Vagina (tissue), 2 donors: ENCODE data around the gene ZNF74. TPM values are rescaled to one million over a fixed set of nuclear protein-coding genes. Genes with fewer than 3 reads are reported as not detected.

ENCODE experiments used
- DNase-seq, 2 donors: peaks; one replicate each; pipeline ENCODE4 v3.0.0-alpha.2; 2017; ENCODE audit errors: extremely low spot score in 2 of 2
- H3K27ac ChIP-seq: fragments of 200-600 bp; sonication (generic); one replicate; pipeline ENCODE4 v1.5.1; 2019
- H3K27me3 ChIP-seq: fragments of 200-600 bp; sonication (generic); one replicate; pipeline ENCODE4 v1.5.1; 2019
- H3K36me3 ChIP-seq, 2 donors: fragments of 200-600 bp; sonication (generic); one replicate each; pipeline ENCODE4 v1.5.1; 2017 to 2019
- H3K4me1 ChIP-seq: fragments of 200-600 bp; sonication (generic); one replicate; pipeline ENCODE4 v1.5.1; 2019
- H3K4me3 ChIP-seq, 2 donors: fragments of 200-600 bp; sonication (generic); 1 replicate in 1 of 2; 2 replicates in 1 of 2; pipeline ENCODE4 v1.5.1; 2016 to 2019
- H3K9me3 ChIP-seq: fragments of 200-600 bp; sonication (generic); one replicate; pipeline ENCODE4 v1.5.1; 2019
- CTCF ChIP-seq, 3 experiments: fragments of 450-650 bp in 2 of 3; fragments of 200-600 bp in 1 of 3; sonication (generic) in 1 of 3; IDR thresholded peaks; one replicate each; pipeline ENCODE4 v1.5.1; 2017 to 2019; ENCODE audit warnings: antibody characterized with exemption in 3 of 3, mild to moderate bottlenecking in 2 of 3, moderate library complexity in 2 of 3
- POLR2A ChIP-seq, 2 donors: fragments of 450-650 bp; IDR thresholded peaks; one replicate each; pipeline ENCODE4 v1.6.1; 2017; ENCODE audit warnings: antibody characterized with exemption in 2 of 2, mild to moderate bottlenecking in 2 of 2, moderate library complexity in 2 of 2
- POLR2AphosphoS5 ChIP-seq, 2 donors: sonication (generic); formaldehyde crosslinking; IDR thresholded peaks; one replicate each; pipeline ENCODE4 v1.9.0; 2017; ENCODE audit warnings: antibody characterized with exemption in 2 of 2, mild to moderate bottlenecking in 2 of 2, low read depth in 1 of 2; ENCODE audit not compliant: insufficient read depth in 1 of 2
- intact Hi-C: fragments of 100-400 bp; cut with DNase I; formaldehyde crosslinking; loops from one replicate; pipeline ENCODE4 v1.15.1; 2023
- total RNA-seq: library from RNA; depleted of rRNA; stranded (reverse); fragments of >200 nt; gene quantifications from one replicate; pipeline ENCODE4 v1.2.3, GENCODE V29; 2016

The ZNF74 gene
- total RNA-seq, 1 donor from 2014 or later = 11.0 TPM

GRCh38 chr22:20422271-20423007 is 28.5 kb downstream of the ZNF74 start:
- intact Hi-C loops = loop anchor here (5.0 to 10.0 kb wide), 2 partner anchors 35 to 72 kb away; partner anchors contain the start of gene KLHL22
- no peak overlapping the region for H3K4me3 ChIP-seq
- no peak for TF ChIP-seq POLR2AphosphoS5 (IDR thresholded peaks at IDR 0.05; ENCODE audit: insufficient read depth in 1 of 2, low read depth in 1 of 2)
- TF ChIP-seq POLR2A (IDR thresholded peaks at IDR 0.05) = no peak
- no peak for TF ChIP-seq CTCF (IDR thresholded peaks at IDR 0.05)
- no peak for DNase-seq
- H3K9me3 ChIP-seq = no peaks in the 10 kb centered on the region
- peak overlapping the region; percentile 78 for H3K27ac ChIP-seq
- H3K36me3 ChIP-seq = no peaks in the 10 kb centered on the region
- H3K4me1 ChIP-seq = peaks cover 39% of the 10 kb centered on the region
- H3K27me3 ChIP-seq = no peaks in the 10 kb centered on the region

- Histone ChIP-seq H3K4me1 (peaks cover 39% of the 10 kb centered on the region), H3K9me3 (no peaks in the 10 kb centered on the region), H3K4me3 (no peak overlapping the region), H3K36me3 (no peaks in the 10 kb centered on the region), H3K27ac (peak overlapping the region; percentile 78), H3K27me3 (no peaks in the 10 kb centered on the region)
- intact Hi-C loops = loop anchor here (5.0 to 10.0 kb wide), 2 partner anchors 34 to 72 kb away; partner anchors contain the start of gene KLHL22
- TF ChIP-seq POLR2AphosphoS5 (IDR thresholded peaks at IDR 0.05; ENCODE audit: insufficient read depth in 1 of 2, low read depth in 1 of 2) = peak in 1 of 2 donors; percentile 23
- no peak for TF ChIP-seq CTCF (IDR thresholded peaks at IDR 0.05)
- DNase-seq = no peak
Measured at GRCh38 chr22:20423008-20423905, 29.3 kb downstream of the ZNF74 start.

- no peak for DNase-seq
- peak overlapping the region in 1 of 2 donors; percentile 4 for H3K4me3 ChIP-seq
- TF ChIP-seq POLR2AphosphoS5 (IDR thresholded peaks at IDR 0.05; ENCODE audit: insufficient read depth in 1 of 2, low read depth in 1 of 2) (no peak), POLR2A (IDR thresholded peaks at IDR 0.05) (no peak), CTCF (IDR thresholded peaks at IDR 0.05) (no peak)
- H3K27ac ChIP-seq = peak overlapping the region; percentile 78
- intact Hi-C loops = loop anchor here (5.0 to 10.0 kb wide), 2 partner anchors 33 to 71 kb away; partner anchors contain the start of gene KLHL22
- H3K27me3 ChIP-seq = no peaks in the 10 kb centered on the region
- H3K4me1 ChIP-seq = peaks cover 43% of the 10 kb centered on the region
- no peaks in the 10 kb centered on the region for H3K36me3 ChIP-seq
- H3K9me3 ChIP-seq = no peaks in the 10 kb centered on the region
Measured at GRCh38 chr22:20423906-20424551, 30.1 kb downstream of the ZNF74 start.

- no peaks in the 10 kb centered on the region for H3K27me3 ChIP-seq
Measured at GRCh38 chr22:20424568-20424931, 30.6 kb downstream of the ZNF74 start.

More at GRCh38 chr22:20424568-20424931, 30.6 kb downstream of the ZNF74 start:
- no peaks in the 10 kb centered on the region for H3K9me3 ChIP-seq
- no peak for DNase-seq
- intact Hi-C loops = loop anchor here (5.0 to 10.0 kb wide), 2 partner anchors 33 to 70 kb away; partner anchors contain the start of gene KLHL22
- TF ChIP-seq POLR2A (IDR thresholded peaks at IDR 0.05) (no peak), POLR2AphosphoS5 (IDR thresholded peaks at IDR 0.05; ENCODE audit: insufficient read depth in 1 of 2, low read depth in 1 of 2) (peak in 1 of 2 donors; percentile 56)
- H3K4me1 ChIP-seq = peaks cover 46% of the 10 kb centered on the region
- no peaks in the 10 kb centered on the region for H3K36me3 ChIP-seq
- peak overlapping the region in 1 of 2 donors; percentile 4 for H3K4me3 ChIP-seq
- peak overlapping the region; percentile 78 for H3K27ac ChIP-seq
